DMS79 (cell line): ENCODE results near the gene MYH9.
"Not testable (repeated sequence)": the region's sequence is repeated elsewhere in the genome, so short reads cannot be mapped to it uniquely, and the experiment has no call there.

ENCODE experiments used
- DNase-seq: peaks from one replicate; lab custom pipeline; 2025; lab: John Stamatoyannopoulos, UW

MYH9 gene

GRCh38 chr22:36387959-36388726 lies at the start of gene MYH9:
MYH9 (minus strand) TSS chr22:36387967; CDS start chr22:36349236, 38,731 bp downstream.
- peak; percentile 93 for DNase-seq

- DNase-seq = peak; percentile 68
Measured at GRCh38 chr22:36435516-36436415, 48.0 kb upstream of the MYH9 start.

- peak; percentile 72 for DNase-seq
Measured at GRCh38 chr22:36433318-36434231, 45.8 kb upstream of the MYH9 start.

GRCh38 chr22:36432592-36433317 lies 45.0 kb upstream of the MYH9 start:
- DNase-seq = no peak

GRCh38 chr22:36431977-36432376 lies 44.2 kb upstream of the MYH9 start:
- DNase-seq = no peak

GRCh38 chr22:36430863-36431262 lies 43.1 kb upstream of the MYH9 start:
- DNase-seq = no peak

GRCh38 chr22:36427952-36428351 lies 40.2 kb upstream of the MYH9 start:
- not testable (repeated sequence) for DNase-seq

GRCh38 chr22:36425977-36426523 lies 38.3 kb upstream of the MYH9 start:
- no peak for DNase-seq

GRCh38 chr22:36424901-36425579 lies 37.3 kb upstream of the MYH9 start:
- no peak for DNase-seq

GRCh38 chr22:36424466-36424865 lies 36.7 kb upstream of the MYH9 start:
- DNase-seq = not testable (repeated sequence)

- no peak for DNase-seq
Measured at GRCh38 chr22:36423461-36424404, 36.0 kb upstream of the MYH9 start.

- no peak for DNase-seq
Measured at GRCh38 chr22:36422287-36423014, 34.7 kb upstream of the MYH9 start.

- no peak for DNase-seq
Measured at GRCh38 chr22:36419912-36420882, 32.4 kb upstream of the MYH9 start.

GRCh38 chr22:36419177-36419911 lies 31.6 kb upstream of the MYH9 start:
- peak; percentile 25 for DNase-seq

- no peak for DNase-seq
Measured at GRCh38 chr22:36417281-36417686, 29.5 kb upstream of the MYH9 start.

GRCh38 chr22:36415415-36416168 lies 27.8 kb upstream of the MYH9 start:
- DNase-seq = no peak
